GM21515 (cell line): ENCODE measurements around the gene TMEM63B.
A peak's percentile ranks its signal among the peaks of the same experiment; 100 is the strongest.
"Not testable (repeated sequence)": the region's sequence is repeated elsewhere in the genome, so short reads cannot be mapped to it uniquely, and the experiment has no call there.

ENCODE experiments used
- ATAC-seq: cut with Tn5 transposase; IDR thresholded peaks from one replicate; pipeline ENCODE4 v1.9.1; 2021; ENCODE audit not compliant: unreplicated experiment

The TMEM63B gene

DNA sequence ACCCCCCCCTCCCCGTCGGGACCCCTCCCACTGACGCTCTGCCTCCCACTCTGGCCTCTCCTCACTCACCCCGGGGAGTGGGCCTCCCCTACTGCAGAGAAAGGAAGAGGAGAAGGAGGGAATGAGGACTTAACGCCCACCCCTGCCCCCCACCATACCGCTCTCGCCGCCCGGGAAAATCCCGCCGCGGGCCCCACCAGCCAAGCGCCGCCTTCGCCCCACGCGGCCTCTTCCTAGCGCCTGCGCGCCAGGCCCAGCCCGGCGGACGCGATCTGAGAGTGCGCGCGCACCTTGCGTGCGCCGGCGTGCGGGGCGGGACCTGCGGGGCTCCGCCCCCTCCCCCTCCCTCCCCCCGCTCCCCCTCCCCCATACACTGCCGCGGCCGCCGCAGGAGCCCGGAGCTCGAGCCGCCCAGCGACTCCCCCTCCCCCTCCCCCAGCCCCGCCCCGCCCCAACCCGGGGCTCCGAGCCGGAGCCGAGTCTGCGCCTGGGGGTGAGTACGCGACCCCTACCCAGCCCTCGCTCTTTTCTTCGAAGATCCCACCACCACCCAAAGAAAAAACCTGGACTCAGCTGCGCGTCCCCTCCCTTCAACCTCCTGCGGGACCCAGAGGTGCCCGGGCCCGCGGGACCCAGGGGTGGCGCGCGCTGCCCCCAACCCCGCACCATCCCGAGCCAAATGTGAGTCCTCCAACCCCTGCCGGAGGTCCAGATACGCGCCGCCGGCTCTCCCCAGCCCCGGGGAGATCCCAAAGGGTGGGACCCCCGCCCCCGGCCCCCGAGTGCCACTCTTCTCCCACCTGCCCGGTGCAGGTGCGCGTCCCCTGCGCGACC lies at the start of gene TMEM63B, which contains the start of gene MRPL14:
TMEM63B (plus strand) TSS at position 369 of the 834 bp plus-strand sequence. CDS start 7,031 bp downstream, outside the sequence.
MRPL14 (minus strand) TSS at position 267 of the 834 bp plus-strand sequence. CDS start 10,841 bp downstream, outside the sequence.
- peak; percentile 64 for ATAC-seq

- no peak for ATAC-seq
Measured at GRCh38 chr6:44078219-44078826, 49.0 kb upstream of the TMEM63B start.

- no peak for ATAC-seq
Measured at GRCh38 chr6:44078827-44079671, 48.3 kb upstream of the TMEM63B start.

DNA sequence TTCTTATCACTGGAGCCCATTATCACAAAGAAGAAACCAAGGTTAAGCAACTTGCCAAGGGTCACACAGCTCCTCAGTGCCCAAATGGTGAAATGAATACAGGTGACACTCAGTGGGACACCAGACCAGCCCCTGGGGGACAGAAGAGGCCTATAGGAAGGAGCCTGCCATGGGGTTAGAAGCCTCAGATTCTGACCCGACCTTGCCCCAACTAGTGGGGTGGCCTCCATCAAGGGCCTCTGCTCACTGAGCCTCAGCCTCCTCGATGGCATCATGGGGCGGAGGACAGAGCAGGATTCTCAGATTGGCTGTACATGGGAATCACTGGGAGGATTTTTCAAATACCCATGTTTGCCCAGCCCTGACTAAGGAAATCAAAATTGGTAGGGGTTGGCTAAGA lies 47.7 kb upstream of the TMEM63B start:
- ATAC-seq = no peak

- ATAC-seq = no peak
Measured at GRCh38 chr6:44080561-44081521, 46.5 kb upstream of the TMEM63B start.

DNA sequence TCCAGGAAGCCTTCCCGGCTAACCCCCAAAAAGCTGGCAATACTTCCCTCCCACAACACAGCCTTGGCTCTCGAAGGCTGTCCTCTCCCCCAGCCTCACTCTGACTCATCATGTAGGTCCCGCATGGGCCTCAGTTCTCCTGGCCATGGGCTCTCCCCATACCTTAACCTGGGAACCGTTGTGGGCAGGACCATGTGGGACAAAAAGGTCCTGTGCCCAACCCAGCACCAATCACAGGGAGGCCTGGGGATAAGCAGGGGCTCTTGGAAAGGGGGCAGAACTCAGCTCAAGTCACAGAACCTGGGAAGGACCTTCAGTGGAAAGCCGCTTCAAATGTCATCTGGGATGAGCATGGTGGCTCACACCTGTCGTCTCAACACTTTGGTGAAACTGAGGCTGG lies 45.6 kb upstream of the TMEM63B start:
- ATAC-seq = no peak

GRCh38 chr6:44082872-44083321 lies 44.5 kb upstream of the TMEM63B start:
- no peak for ATAC-seq

- no peak for ATAC-seq
Measured at GRCh38 chr6:44084231-44085014, 42.9 kb upstream of the TMEM63B start.

DNA sequence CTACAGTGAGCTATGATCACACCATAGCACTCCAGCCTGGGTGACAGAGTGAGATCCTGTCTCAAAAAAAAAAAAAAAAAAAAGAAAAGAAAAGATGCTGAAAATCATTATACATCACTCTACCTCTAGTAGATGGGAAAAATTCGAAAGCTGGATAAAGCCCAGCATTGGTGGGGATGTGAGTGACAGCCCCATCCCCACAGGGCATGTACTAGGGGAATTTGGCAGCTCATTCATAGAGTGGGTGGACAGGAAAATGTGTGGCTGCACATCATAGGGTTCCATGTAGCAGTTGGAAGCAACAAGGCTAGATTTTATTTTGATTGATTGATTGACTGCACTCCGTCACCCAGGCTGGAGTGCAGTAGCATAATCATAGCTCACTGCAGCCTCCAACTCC lies 42.1 kb upstream of the TMEM63B start:
- no peak for ATAC-seq

DNA sequence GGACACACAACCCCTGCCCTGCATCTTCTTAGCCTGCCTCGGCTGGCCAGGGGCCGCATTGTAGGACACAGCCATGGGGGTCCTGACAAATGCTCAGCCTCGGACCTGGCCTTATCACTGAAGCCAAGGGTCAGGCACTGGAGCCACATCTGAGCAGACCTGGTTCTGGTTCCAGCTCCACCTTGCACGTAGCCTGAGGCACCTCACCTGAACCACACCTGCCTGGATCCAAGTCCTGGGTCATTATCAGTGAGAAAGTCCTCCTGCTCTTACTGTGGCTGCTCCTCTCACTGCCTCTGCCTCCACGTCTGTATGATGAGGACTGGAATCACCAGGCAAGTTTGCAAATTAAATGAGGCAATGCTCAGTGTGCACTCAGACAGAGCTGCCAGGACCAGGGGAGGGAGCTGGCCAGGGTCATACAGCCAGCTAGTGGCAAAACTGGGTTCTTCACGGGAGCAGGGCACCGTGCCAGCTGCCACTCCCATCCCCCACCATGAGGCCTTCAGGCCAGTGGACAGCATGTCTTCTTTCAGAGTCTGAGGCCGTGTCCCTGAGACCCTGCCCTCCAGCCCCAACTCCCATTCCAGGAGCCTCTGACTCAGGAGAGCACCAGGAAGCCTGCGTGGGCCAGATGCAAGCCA lies 40.3 kb upstream of the TMEM63B start:
- no peak for ATAC-seq

DNA sequence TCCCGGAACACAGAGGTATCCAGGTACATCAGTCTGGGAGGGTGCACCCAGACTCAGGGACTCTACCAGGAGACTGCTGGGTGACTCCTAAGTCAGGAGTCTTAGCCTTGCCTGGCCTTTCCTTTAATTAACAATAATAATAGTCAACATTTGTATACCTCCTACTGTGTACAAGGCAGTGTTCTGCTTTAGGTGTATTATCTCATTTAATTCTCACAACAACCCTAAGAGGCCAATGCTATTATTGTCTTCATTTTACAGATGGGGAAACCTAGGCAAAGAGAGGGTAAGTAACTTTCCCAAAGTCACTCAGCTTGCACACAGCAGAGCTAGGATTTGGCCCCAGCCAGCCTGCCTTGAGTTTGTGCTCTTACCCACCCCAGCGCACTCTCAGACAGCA lies 39.7 kb upstream of the TMEM63B start:
- ATAC-seq = no peak

GRCh38 chr6:44088827-44089590 lies 38.3 kb upstream of the TMEM63B start:
- ATAC-seq = no peak

- no peak for ATAC-seq
Measured at GRCh38 chr6:44090465-44090864, 36.9 kb upstream of the TMEM63B start.

GRCh38 chr6:44091356-44091755 lies 36.0 kb upstream of the TMEM63B start:
- not testable (repeated sequence) for ATAC-seq

DNA sequence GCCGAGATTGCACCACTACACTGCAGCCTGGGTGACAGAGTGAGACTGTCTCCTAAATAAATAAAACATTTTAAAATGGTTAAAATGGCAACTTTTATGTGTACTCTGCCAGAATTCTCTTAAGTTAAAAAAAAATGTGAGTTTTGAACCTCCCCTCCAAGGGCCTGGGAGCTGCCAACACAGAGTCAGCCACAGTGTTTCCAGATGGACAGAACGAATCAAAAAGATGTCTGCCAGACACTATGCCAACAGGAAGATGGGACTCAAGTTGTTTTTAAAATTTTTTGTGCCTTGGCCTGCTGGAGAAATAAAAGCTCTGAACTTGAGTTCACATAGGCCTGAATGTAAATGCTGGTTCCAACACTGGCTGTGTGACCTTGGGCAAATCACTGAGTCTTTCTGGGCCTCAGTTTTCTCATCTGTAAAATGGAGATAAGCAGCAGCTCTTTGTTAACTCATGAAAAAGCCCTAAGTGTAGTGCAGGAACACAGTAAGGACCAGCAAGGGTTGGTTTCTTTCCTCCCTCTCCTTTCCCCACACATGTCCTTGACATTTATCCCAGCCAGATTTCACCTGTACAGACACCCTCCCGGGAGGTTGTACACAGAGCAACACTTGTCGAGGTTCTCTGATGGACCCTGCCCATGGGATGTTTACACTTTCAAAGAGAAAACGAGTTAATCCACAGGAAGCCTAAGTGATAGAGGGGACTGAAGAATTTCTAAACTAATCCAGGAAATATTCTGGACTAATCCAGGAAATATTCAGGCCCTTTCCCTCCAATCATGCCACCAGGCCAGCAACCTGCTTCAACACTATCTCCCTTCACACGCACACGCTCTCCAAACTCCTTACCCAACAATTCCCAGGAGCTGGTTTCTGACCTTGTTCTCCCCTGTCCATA lies 35.1 kb upstream of the TMEM63B start:
- ATAC-seq = no peak

- no peak for ATAC-seq
Measured at GRCh38 chr6:44093066-44093465, 34.3 kb upstream of the TMEM63B start.

DNA sequence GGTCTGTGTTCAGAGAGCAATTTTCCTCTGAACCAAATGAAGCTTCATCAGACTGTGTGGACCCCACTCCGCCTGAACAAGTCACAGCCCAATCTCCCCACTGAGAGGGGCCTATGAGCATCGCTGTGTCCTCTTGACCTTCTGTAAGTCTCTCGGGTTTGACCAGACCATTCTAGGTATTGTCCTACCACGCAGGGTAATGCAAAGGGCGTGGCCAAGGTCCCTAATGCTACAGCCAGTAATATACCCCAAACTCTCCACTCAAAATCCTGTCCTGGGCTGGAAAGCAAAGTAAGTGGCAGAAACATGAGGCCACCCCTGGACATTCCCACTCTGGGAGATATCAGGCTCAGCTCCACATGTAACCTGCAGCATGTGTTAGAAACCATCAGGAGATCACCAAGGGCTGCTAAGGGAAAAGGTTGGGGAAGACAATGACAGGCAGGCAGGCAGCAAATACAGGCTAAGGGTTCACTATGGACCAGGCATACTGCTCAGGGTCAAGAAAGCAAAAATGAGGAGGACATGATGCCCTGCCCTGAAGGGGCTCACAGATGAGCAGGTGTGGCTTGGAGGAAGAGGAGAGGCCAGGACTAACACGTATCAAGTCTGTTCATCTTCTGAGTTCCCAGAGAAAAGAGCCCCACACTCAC lies 33.5 kb upstream of the TMEM63B start:
- no peak for ATAC-seq
